B cell (primary cell): ENCODE measurements around the gene SNRPB. TPM values are rescaled to one million over a fixed set of nuclear protein-coding genes. Genes with fewer than 3 reads are reported as not detected.

Experiments
- ATAC-seq: fragments of 200-7000 bp; cut with Tn5 transposase; one replicate; pipeline ENCODE4 v1.10.0; 2021; ENCODE audit warnings: low read depth, mild to moderate bottlenecking, moderate number of reproducible peaks, moderate library complexity
- CTCF ChIA-PET: fragments of 350-600 bp; sonication (Branson Sonifier 250); formaldehyde crosslinking; loops from one replicate; lab custom pipeline; 2021; ENCODE audit warnings: antibody characterized with exemption, inconsistent platforms; lab: Charles Lee
- POLR2A ChIA-PET: fragments of 350-600 bp; sonication (Branson Sonifier 250); formaldehyde crosslinking; loops from one replicate; lab custom pipeline; 2021; ENCODE audit warnings: antibody characterized with exemption; lab: Charles Lee
- DNase-seq: peaks from one replicate; pipeline ENCODE4 v3.0.0; 2013
- H2AFZ ChIP-seq: 2 replicates; pipeline ENCODE4 v1.6.1; 2012; ENCODE audit warnings: mild to moderate bottlenecking, low read depth, low read length; ENCODE audit not compliant: insufficient read depth, poor library complexity, severe bottlenecking
- H3K27ac ChIP-seq, 2 donors: 1 replicate in 1 of 2; 2 replicates in 1 of 2; pipeline ENCODE4 v1.5.1; 2012 to 2013; ENCODE audit warnings: low read length in 2 of 2, mild to moderate bottlenecking in 2 of 2, moderate library complexity in 1 of 2
- H3K27me3 ChIP-seq, 4 experiments: fragments of 200-600 bp in 1 of 4; sonication (generic) in 1 of 4; replicated peaks in 1 of 4; 1 replicate in 2 of 4; 2 replicates in 2 of 4; pipeline versions ENCODE4 v1.6.1 to v1.7.0; 2013 to 2016; ENCODE audit warnings: low read length in 3 of 4, mild to moderate bottlenecking in 2 of 4, mixed read lengths in 1 of 4, moderate library complexity in 1 of 4; ENCODE audit not compliant: insufficient read depth in 4 of 4, control insufficient read depth in 3 of 4; ENCODE audit errors: control extremely low read depth in 1 of 4
- H3K36me3 ChIP-seq, 2 experiments: replicated peaks in 1 of 2; 1 replicate in 1 of 2; 2 replicates in 1 of 2; pipeline versions ENCODE4 v1.6.1 to v1.7.1; 2013; ENCODE audit warnings: low read length in 1 of 2; ENCODE audit not compliant: insufficient read depth in 2 of 2, control insufficient read depth in 1 of 2; ENCODE audit errors: control extremely low read depth in 1 of 2, extremely low read depth in 1 of 2
- H3K4me1 ChIP-seq, 2 donors: fragments of 200-600 bp in 1 of 2; sonication (generic) in 1 of 2; 1 replicate in 1 of 2; 2 replicates in 1 of 2; pipeline versions ENCODE4 v1.5.1 to v1.6.1; 2013 to 2017; ENCODE audit warnings: low read length in 2 of 2; ENCODE audit not compliant: control insufficient read depth in 2 of 2, insufficient read depth in 2 of 2
- H3K4me2 ChIP-seq: replicated peaks from 2 replicates; pipeline ENCODE3; 2012; ENCODE audit warnings: mild to moderate bottlenecking, low read depth, low read length; ENCODE audit not compliant: poor library complexity, severe bottlenecking
- H3K4me3 ChIP-seq, 5 experiments: fragments of 200-600 bp in 1 of 5; sonication (generic) in 1 of 5; 1 replicate in 3 of 5; 2 replicates in 2 of 5; pipeline versions ENCODE4 v1.5.1 to v1.7.0; 2011 to 2016; ENCODE audit warnings: low read length in 4 of 5, mild to moderate bottlenecking in 4 of 5, low read depth in 2 of 5, control low read depth in 1 of 5, moderate library complexity in 1 of 5; ENCODE audit not compliant: insufficient read depth in 1 of 5; ENCODE audit errors: control extremely low read depth in 1 of 5, extremely low read depth in 1 of 5
- H3K79me2 ChIP-seq: fragments of 200-600 bp; sonication (generic); one replicate; pipeline ENCODE4 v1.6.0; 2016; ENCODE audit warnings: low read length; ENCODE audit not compliant: control insufficient read depth, insufficient read depth
- H3K9ac ChIP-seq: fragments of 200-600 bp; sonication (generic); 2 replicates; pipeline ENCODE4 v1.6.1; 2017; ENCODE audit warnings: mild to moderate bottlenecking, low read length, moderate library complexity
- H3K9me3 ChIP-seq, 3 donors: one replicate each; pipeline versions ENCODE4 v1.6.1 to v1.7.1; 2013; ENCODE audit warnings: low read length in 2 of 3; ENCODE audit not compliant: control insufficient read depth in 2 of 3, insufficient read depth in 1 of 3; ENCODE audit errors: control extremely low read depth in 1 of 3
- H4K20me1 ChIP-seq: 2 replicates; pipeline ENCODE4 v1.6.0; 2012; ENCODE audit warnings: mild to moderate bottlenecking, low read length; ENCODE audit not compliant: insufficient read depth, control insufficient read depth, poor library complexity, severe bottlenecking
- H3K27ac Mint-ChIP-seq: one replicate; pipeline ENCODE4 v1.8.0; 2021; ENCODE audit warnings: mixed read lengths
- H3K27me3 Mint-ChIP-seq: one replicate; pipeline ENCODE4 v1.8.0; 2021; ENCODE audit warnings: mixed read lengths
- H3K4me1 Mint-ChIP-seq: one replicate; pipeline ENCODE4 v1.8.0; 2021; ENCODE audit warnings: mixed read lengths
- H3K4me3 Mint-ChIP-seq: one replicate; pipeline ENCODE4 v1.8.0; 2021; ENCODE audit warnings: mixed read lengths
- H3K9me3 Mint-ChIP-seq: one replicate; pipeline ENCODE4 v1.8.0; 2022; ENCODE audit warnings: mixed read lengths; ENCODE audit not compliant: insufficient read depth
- EZH2 ChIP-seq: IDR thresholded peaks from 2 replicates; pipeline ENCODE4 v1.6.1; 2012; ENCODE audit warnings: borderline replicate concordance, low read depth, mild to moderate bottlenecking, moderate library complexity, low read length; ENCODE audit not compliant: insufficient read depth, poor library complexity, severe bottlenecking
- WGBS: methylation state at CpG from one replicate; pipeline ENCODE4 v1.1.5; 2013; ENCODE audit warnings: missing lambda C conversion rate; ENCODE audit not compliant: insufficient coverage; 5-methylcytosine and 5-hydroxymethylcytosine counted together
- intact Hi-C: fragments of 100-400 bp; cut with micrococcal nuclease; formaldehyde crosslinking; loops from one replicate; pipeline ENCODE4 v1.10.0; 2022
- polyA plus RNA-seq: library from polyadenylated mRNA; depleted of rRNA; stranded (reverse); fragments of >200 nt; gene quantifications from 2 replicates; pipeline ENCODE4 v1.2.3, GENCODE V29; 2012
- total RNA-seq, 2 donors: library from RNA; stranded (reverse); fragments of 120-200 nt in 1 of 2; gene quantifications; 1 replicate in 1 of 2; 2 replicates in 1 of 2; pipeline versions ENCODE4 v1.2.3 to v1.2.4, GENCODE V29; 2013 to 2022
- TF ChIP-seq, protein P1 (sequence below): fragments of 200-600 bp; IDR thresholded peaks from one replicate; pipeline ENCODE4 v1.8.0; 2022; ENCODE audit warnings: antibody characterized with exemption, mild to moderate bottlenecking

The SNRPB gene
- total and polyA plus RNA-seq, 2 donors (not counting 1 experiment from before 2014, with no cell fraction given): 123 to 151 TPM

DNA sequence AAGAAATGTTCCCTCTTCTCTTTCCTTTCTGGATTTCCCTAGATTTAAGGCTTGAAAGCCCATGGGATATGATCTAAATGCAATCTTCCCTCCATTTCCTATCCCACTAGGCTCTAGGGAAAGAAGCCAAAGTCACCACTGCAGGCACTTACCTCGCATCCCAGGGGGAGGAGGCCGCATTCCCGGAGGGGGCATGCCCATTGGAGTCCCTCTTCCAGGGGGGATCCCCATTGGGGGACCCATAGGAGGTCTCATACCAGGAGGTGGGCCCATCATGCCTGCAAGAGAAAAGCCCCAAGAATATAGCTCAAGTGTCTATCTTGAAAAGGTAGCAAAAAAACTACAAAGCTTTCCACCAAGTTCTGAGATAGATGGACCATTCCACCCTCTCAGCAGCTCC lies 8.1 kb downstream of the SNRPB start:
- ATAC-seq (no peak), DNase-seq (no peak)
- H3K4me2 ChIP-seq: no peak overlapping the region
- peaks cover 8% of the 10 kb centered on the region for H3K4me1 Mint-ChIP-seq
- H3K27ac ChIP-seq: no peak overlapping the region
- no peak overlapping the region for H3K4me3 Mint-ChIP-seq
- H3K27me3 ChIP-seq: no peaks in the 10 kb centered on the region
- peaks cover 6% of the 10 kb centered on the region for H3K79me2 ChIP-seq
- no peaks in the 10 kb centered on the region for H3K9me3 ChIP-seq
- 100% methylated on average over 3 of the region's 3 CpGs for WGBS
- no peak for TF ChIP-seq EZH2
- TF ChIP-seq, protein P1, sequence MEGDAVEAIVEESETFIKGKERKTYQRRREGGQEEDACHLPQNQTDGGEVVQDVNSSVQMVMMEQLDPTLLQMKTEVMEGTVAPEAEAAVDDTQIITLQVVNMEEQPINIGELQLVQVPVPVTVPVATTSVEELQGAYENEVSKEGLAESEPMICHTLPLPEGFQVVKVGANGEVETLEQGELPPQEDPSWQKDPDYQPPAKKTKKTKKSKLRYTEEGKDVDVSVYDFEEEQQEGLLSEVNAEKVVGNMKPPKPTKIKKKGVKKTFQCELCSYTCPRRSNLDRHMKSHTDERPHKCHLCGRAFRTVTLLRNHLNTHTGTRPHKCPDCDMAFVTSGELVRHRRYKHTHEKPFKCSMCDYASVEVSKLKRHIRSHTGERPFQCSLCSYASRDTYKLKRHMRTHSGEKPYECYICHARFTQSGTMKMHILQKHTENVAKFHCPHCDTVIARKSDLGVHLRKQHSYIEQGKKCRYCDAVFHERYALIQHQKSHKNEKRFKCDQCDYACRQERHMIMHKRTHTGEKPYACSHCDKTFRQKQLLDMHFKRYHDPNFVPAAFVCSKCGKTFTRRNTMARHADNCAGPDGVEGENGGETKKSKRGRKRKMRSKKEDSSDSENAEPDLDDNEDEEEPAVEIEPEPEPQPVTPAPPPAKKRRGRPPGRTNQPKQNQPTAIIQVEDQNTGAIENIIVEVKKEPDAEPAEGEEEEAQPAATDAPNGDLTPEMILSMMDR: no peak
- H3K4me1 ChIP-seq: no peaks in the 10 kb centered on the region
- H3K27me3 Mint-ChIP-seq: no peaks in the 10 kb centered on the region
- no peak overlapping the region for H3K4me3 ChIP-seq
- ChIA-PET POLR2A (no interaction called here), CTCF (interaction anchor here (0.7 kb wide), 1 partner anchor 11 kb away, joined by 3 read pairs; no protein-coding TSS in a partner anchor)
- H3K9ac ChIP-seq: no peak overlapping the region
- H3K36me3 ChIP-seq: peaks cover 10 to 80% of the 10 kb centered on the region in 2 experiments
- H4K20me1 ChIP-seq: peaks cover 61% of the 10 kb centered on the region
- no peak overlapping the region for H3K27ac Mint-ChIP-seq
- no peak overlapping the region for H2AFZ ChIP-seq
- intact Hi-C loops: no loop called here
- no peaks in the 10 kb centered on the region for H3K9me3 Mint-ChIP-seq

DNA sequence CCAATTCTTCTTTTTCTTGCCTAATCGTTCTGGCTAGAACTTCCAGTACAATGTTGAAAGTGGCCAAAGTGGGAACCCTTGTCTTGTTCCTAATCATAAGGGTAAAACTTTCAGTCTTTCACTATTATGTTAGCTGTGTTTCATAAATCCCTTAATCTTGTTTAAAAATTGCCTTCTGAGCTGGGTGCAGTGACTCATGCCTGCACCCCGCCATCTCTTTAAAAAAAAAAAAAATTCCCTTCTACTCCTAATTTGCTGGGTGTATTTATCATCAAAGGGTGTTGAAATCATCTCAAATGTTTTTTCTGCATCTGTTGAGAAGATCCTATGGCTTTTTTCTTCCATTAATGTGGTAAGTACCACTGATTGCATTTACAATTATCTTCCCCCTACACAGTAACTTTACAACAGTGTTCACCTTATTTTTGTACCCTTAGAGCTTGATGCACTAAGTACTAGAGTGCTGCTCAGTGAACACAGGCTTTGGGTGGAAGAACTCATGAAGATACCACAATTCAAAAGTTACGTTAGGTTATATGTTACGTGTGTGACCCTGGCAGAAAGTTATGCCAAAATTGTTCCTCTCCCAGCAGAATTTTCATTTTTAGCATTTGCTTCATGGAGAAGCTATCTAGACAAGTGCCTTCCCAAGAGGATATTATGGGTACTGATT lies 9.7 kb downstream of the SNRPB start:
- H4K20me1 ChIP-seq: peaks cover 45% of the 10 kb centered on the region
- Mint-ChIP-seq H3K27me3 (no peaks in the 10 kb centered on the region), H3K4me3 (no peak overlapping the region), H3K27ac (no peak overlapping the region), H3K9me3 (no peaks in the 10 kb centered on the region), H3K4me1 (peaks cover 4% of the 10 kb centered on the region)
- TF ChIP-seq, protein P1: no peak
- no peak for TF ChIP-seq EZH2
- no CpG with 5 or more reads among the region's 4 CpGs for WGBS
- CTCF ChIA-PET: interaction anchor here (1.0 to 2.2 kb wide), 4 partner anchors 9 to 697 kb away, joined by 3 to 9 read pairs (median 4); no protein-coding TSS in a partner anchor
- DNase-seq (no peak), ATAC-seq (no peak)
- intact Hi-C loops: no loop called here
- POLR2A ChIA-PET: interaction anchor here (1.3 kb wide), 1 partner anchor 9 kb away, joined by 3 read pairs; no protein-coding TSS in a partner anchor
- no peaks in the 10 kb centered on the region for H3K79me2 ChIP-seq
- H2AFZ ChIP-seq: no peak overlapping the region
- H3K9ac ChIP-seq: no peak overlapping the region
- H3K9me3 ChIP-seq: no peaks in the 10 kb centered on the region
- no peak overlapping the region for H3K4me2 ChIP-seq
- H3K27me3 ChIP-seq: no peaks in the 10 kb centered on the region
- H3K27ac ChIP-seq: no peak overlapping the region
- peaks cover 10 to 67% of the 10 kb centered on the region in 2 experiments for H3K36me3 ChIP-seq
- H3K4me3 ChIP-seq: no peak overlapping the region
- no peaks in the 10 kb centered on the region for H3K4me1 ChIP-seq
